22Rv1 (cell line): Measurements from ENCODE around the gene SNAPC3.

Source experiments
- ZFX ChIP-seq: fragments of 450-650 bp; IDR thresholded peaks from 2 replicates; pipeline ENCODE4 v1.6.1; 2017; ENCODE audit warnings: antibody characterized with exemption, borderline replicate concordance
- TF ChIP-seq, protein P1 (sequence below): fragments of 450-650 bp; IDR thresholded peaks from 2 replicates; pipeline ENCODE4 v1.5.1; 2017; ENCODE audit warnings: mild to moderate bottlenecking

DNA sequence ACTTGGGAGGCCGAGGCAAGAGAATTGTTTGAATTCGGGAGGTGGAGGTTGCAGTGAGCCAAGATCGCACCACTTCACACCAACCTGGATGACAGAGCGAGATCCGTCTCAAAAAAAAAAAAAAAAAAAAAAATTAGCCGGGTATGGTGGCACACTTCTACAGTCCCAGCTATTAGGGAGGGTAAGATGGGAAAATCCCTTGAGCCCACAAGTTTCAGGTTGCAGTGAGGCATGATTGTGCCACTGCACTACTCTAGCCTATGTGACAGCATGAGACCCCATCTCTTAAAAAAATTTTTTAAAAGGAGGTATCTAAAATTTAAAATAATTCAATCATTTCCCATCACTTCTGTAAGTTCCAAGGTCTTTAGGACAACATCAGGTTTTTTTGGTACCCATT is 62.1 kb downstream of the SNAPC3 start:
- TF ChIP-seq, protein P1, sequence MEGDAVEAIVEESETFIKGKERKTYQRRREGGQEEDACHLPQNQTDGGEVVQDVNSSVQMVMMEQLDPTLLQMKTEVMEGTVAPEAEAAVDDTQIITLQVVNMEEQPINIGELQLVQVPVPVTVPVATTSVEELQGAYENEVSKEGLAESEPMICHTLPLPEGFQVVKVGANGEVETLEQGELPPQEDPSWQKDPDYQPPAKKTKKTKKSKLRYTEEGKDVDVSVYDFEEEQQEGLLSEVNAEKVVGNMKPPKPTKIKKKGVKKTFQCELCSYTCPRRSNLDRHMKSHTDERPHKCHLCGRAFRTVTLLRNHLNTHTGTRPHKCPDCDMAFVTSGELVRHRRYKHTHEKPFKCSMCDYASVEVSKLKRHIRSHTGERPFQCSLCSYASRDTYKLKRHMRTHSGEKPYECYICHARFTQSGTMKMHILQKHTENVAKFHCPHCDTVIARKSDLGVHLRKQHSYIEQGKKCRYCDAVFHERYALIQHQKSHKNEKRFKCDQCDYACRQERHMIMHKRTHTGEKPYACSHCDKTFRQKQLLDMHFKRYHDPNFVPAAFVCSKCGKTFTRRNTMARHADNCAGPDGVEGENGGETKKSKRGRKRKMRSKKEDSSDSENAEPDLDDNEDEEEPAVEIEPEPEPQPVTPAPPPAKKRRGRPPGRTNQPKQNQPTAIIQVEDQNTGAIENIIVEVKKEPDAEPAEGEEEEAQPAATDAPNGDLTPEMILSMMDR, result no peak
- TF ChIP-seq ZFX, result no peak
